ENCODE results near the gene RNF34. TPM values are rescaled to one million over a fixed set of nuclear protein-coding genes. Genes with fewer than 3 reads are reported as not detected.

The RNF34 gene
- total and polyA plus RNA-seq, 2 of the 13 experiments (the other 11 are each of a cell fraction or from before 2014, with no cell fraction given): 36.8 to 53.2 TPM

DNA sequence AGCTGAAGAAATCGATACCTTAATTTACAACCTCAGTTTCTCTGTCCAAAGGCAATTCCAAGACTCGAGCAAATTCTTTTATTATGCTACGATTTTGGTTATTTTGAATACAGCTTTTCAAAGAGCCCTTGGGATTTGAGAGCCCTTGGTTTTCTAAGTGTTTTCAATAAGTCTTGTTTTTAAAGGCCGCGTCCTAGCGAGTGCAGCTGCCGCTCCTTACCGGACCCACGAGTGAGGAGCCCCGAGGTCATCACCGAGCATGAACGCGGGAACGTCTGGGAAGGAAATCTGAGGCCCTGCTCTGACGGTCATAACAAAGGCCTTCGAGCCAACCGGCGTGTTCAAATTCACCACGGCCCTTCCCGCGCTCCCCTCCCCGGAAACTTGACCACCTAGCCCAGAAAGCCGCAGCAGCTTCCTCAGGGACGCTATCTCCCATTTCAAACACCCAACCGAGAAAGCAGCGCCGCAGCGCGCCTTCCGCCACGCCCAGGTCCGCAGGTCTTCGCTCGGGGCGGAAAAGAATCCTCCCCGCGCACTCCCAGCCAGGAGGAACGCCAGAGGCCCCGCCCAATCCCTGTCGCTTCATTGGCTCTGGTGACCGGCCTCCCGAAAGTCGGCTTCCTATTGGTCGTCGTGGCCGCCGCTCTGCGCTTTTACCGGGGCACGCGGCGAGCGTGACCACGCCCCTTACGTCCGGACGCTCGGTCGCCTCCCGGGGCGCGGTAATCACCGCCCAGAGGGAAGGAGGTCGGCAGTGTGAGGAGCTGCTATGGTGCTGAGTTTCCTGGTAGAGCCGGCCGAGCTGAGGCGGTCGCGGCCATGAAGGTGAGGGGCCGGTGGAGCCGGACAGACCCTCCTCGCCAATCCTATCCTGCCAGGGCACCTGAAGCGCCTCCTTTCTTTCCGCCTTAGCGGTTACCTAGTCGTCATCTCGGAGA is at the start of gene RNF34 (continued):
- TF ChIP-seq KDM1A (CRISPR knock-in tag; IDR thresholded peaks at IDR 0.05) (no peak), ZNF546 (CRISPR knock-in tag; conservative IDR thresholded peaks at IDR 0.05) (peak; percentile 77; the same call in 1 of the 2 replicates), SNRNP70 (IDR thresholded peaks at IDR 0.05; ENCODE audit: low read depth, low read length) (no peak), ZNF724P (CRISPR knock-in tag; IDR thresholded peaks at IDR 0.05; ENCODE audit: borderline replicate concordance) (peak; percentile 74; the same call in 1 of the 2 replicates), ZBTB14 (CRISPR knock-in tag; IDR thresholded peaks at IDR 0.05) (peak; percentile 50; the same call in 1 of the 2 replicates), ERF (CRISPR knock-in tag; IDR thresholded peaks at IDR 0.05) (peak; percentile 72), ZNF282 (IDR thresholded peaks at IDR 0.05; ENCODE audit: partially characterized antibody) (no peak), CSRNP1 (CRISPR knock-in tag; IDR thresholded peaks at IDR 0.05) (0 out of 2 replicates have a peak, but pooled peaks have one; percentile 46), NRL (CRISPR knock-in tag; IDR thresholded peaks at IDR 0.05; ENCODE audit: borderline replicate concordance) (peak; percentile 13; the same call in 1 of the 2 replicates), NR1H2 (CRISPR knock-in tag; IDR thresholded peaks at IDR 0.05; ENCODE audit: borderline replicate concordance, low read depth) (no peak), AKAP8 (CRISPR knock-in tag; IDR thresholded peaks at IDR 0.05) (no peak), RORA (CRISPR knock-in tag; IDR thresholded peaks at IDR 0.05) (no peak), ZNF251 (CRISPR knock-in tag; IDR thresholded peaks at IDR 0.05) (no peak), ZUFSP (CRISPR knock-in tag; IDR thresholded peaks at IDR 0.05; ENCODE audit: borderline replicate concordance) (no peak), FOXJ3 (CRISPR knock-in tag; IDR thresholded peaks at IDR 0.05; ENCODE audit: borderline replicate concordance) (0 out of 2 replicates have a peak, but pooled peaks have one; percentile 13), ZNF672 (CRISPR knock-in tag; IDR thresholded peaks at IDR 0.05) (no peak), ZFP91 (CRISPR knock-in tag; IDR thresholded peaks at IDR 0.05; ENCODE audit: borderline replicate concordance) (peak; percentile 80; the same call in 1 of the 2 replicates)
- TF ChIP-seq, protein P1, sequence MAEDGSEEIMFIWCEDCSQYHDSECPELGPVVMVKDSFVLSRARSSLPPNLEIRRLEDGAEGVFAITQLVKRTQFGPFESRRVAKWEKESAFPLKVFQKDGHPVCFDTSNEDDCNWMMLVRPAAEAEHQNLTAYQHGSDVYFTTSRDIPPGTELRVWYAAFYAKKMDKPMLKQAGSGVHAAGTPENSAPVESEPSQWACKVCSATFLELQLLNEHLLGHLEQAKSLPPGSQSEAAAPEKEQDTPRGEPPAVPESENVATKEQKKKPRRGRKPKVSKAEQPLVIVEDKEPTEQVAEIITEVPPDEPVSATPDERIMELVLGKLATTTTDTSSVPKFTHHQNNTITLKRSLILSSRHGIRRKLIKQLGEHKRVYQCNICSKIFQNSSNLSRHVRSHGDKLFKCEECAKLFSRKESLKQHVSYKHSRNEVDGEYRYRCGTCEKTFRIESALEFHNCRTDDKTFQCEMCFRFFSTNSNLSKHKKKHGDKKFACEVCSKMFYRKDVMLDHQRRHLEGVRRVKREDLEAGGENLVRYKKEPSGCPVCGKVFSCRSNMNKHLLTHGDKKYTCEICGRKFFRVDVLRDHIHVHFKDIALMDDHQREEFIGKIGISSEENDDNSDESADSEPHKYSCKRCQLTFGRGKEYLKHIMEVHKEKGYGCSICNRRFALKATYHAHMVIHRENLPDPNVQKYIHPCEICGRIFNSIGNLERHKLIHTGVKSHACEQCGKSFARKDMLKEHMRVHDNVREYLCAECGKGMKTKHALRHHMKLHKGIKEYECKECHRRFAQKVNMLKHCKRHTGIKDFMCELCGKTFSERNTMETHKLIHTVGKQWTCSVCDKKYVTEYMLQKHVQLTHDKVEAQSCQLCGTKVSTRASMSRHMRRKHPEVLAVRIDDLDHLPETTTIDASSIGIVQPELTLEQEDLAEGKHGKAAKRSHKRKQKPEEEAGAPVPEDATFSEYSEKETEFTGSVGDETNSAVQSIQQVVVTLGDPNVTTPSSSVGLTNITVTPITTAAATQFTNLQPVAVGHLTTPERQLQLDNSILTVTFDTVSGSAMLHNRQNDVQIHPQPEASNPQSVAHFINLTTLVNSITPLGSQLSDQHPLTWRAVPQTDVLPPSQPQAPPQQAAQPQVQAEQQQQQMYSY (CRISPR knock-in tag; IDR thresholded peaks at IDR 0.05): 0 out of 2 replicates have a peak, but pooled peaks have one; percentile 11
